ENCODE results near the gene PDE4B.

PDE4B gene

GRCh38 chr1:66327588-66327987 is 534.9 kb downstream of the PDE4B start:
- no peak overlapping the region for H3K4me3 ChIP-seq (ENCODE audit: low read depth, low read length)
- TF ChIP-seq CTCF (IDR thresholded peaks at IDR 0.05; ENCODE audit: borderline replicate concordance, insufficient read depth, low read depth, low read length) = no peak

- no peak for TF ChIP-seq CTCF (IDR thresholded peaks at IDR 0.05; ENCODE audit: borderline replicate concordance, insufficient read depth, low read depth, low read length)
- H3K4me3 ChIP-seq (ENCODE audit: low read depth, low read length) = no peak overlapping the region
Observed at GRCh38 chr1:66328896-66329295, 536.2 kb downstream of the PDE4B start.

- no peak overlapping the region for H3K4me3 ChIP-seq (ENCODE audit: low read depth, low read length)
- no peak for TF ChIP-seq CTCF (IDR thresholded peaks at IDR 0.05; ENCODE audit: borderline replicate concordance, insufficient read depth, low read depth, low read length)
Observed at GRCh38 chr1:66330722-66331141, 538.0 kb downstream of the PDE4B start.

- H3K4me3 ChIP-seq (ENCODE audit: low read depth, low read length) = peak overlapping the region; percentile 70
Observed at GRCh38 chr1:66331658-66332547, 539.2 kb downstream of the PDE4B start.

GRCh38 chr1:66332548-66332901 is 539.8 kb downstream of the PDE4B start:
- H3K4me3 ChIP-seq (ENCODE audit: low read depth, low read length) = peak overlapping the region; percentile 70
- TF ChIP-seq CTCF (IDR thresholded peaks at IDR 0.05; ENCODE audit: borderline replicate concordance, insufficient read depth, low read depth, low read length) = no peak

More at GRCh38 chr1:66331658-66332547, 539.2 kb downstream of the PDE4B start:
- TF ChIP-seq CTCF (IDR thresholded peaks at IDR 0.05; ENCODE audit: borderline replicate concordance, insufficient read depth, low read depth, low read length) = no peak

GRCh38 chr1:66333466-66334199 is 540.9 kb downstream of the PDE4B start:
- peak overlapping the region; percentile 61 for H3K4me3 ChIP-seq (ENCODE audit: low read depth, low read length)
- no peak for TF ChIP-seq CTCF (IDR thresholded peaks at IDR 0.05; ENCODE audit: borderline replicate concordance, insufficient read depth, low read depth, low read length)

Data from GM12875 (cell line).